Fibroblast of mammary gland (primary cell): Measurements from ENCODE around the gene METTL21C.

Source experiments
- DNase-seq: peaks from one replicate; pipeline ENCODE4 v3.0.0-alpha.2; 2010; ENCODE audit warnings: low read depth
- H3K4me3 ChIP-seq: 2 replicates; pipeline ENCODE4 v1.5.1; 2011; ENCODE audit warnings: low read depth, mild to moderate bottlenecking, low read length, moderate library complexity; ENCODE audit not compliant: control insufficient read depth
- CTCF ChIP-seq: conservative IDR thresholded peaks from 2 replicates; pipeline ENCODE4 v1.5.1; 2011; ENCODE audit warnings: low read depth, low read length, inconsistent platforms; ENCODE audit not compliant: control insufficient read depth, insufficient read depth

METTL21C gene

DNA sequence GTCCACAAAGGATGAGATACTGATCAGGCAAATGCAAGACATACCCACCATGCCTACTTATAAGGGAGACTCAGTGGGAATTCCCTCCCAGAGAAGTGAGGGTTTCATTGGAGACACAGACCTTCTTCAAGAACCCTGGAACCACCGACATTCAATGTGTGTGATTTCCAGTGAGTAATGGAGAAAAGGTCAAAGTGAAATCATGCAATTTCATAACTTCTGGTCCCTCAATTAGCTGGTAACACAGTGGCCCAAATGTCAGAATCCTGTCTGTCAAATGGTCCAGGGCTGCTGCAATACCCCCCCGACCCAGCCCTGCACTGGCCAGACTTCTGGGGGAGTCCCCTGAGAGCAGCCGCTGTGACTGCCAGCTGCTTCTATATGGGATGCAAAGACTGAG is 4.7 kb upstream of the METTL21C start:
- no peak for TF ChIP-seq CTCF
- no peak for DNase-seq
- no peak overlapping the region for H3K4me3 ChIP-seq

DNA sequence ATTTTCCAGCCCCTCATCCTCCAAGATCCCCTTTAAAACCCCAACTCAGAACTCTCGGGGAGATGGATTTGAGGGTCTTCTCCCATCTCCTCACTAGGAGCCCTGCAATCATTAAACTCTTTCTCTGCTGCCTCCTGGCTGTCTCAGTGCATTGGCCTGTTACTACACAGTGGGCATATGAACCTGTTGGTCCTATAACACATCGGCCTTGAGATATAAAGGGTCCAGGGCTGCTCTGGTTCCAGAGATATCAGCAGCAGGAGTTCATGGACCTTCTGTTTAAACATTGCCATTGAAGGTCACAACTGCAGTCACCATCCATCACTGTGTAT is 3.8 kb upstream of the METTL21C start:
- no peak overlapping the region for H3K4me3 ChIP-seq
- TF ChIP-seq CTCF = no peak

GRCh38 chr13:102697929-102698648 is 3.2 kb upstream of the METTL21C start:
- H3K4me3 ChIP-seq = no peak overlapping the region
- TF ChIP-seq CTCF = no peak
- no peak for DNase-seq

More for the DNA sequence above, 3.8 kb upstream of the METTL21C start:
- DNase-seq = no peak

- no peak for TF ChIP-seq CTCF
- no peak overlapping the region for H3K4me3 ChIP-seq
- no peak for DNase-seq
These were observed 2.4 kb upstream of the METTL21C start for GRCh38 chr13:102697264-102697663.

- TF ChIP-seq CTCF = no peak
- DNase-seq = no peak
- no peak overlapping the region for H3K4me3 ChIP-seq
These were observed 1.6 kb upstream of the METTL21C start for GRCh38 chr13:102696465-102696864.

GRCh38 chr13:102693776-102694175 is 1.1 kb downstream of the METTL21C start:
- TF ChIP-seq CTCF = no peak
- peak; percentile 60 for DNase-seq
- no peak overlapping the region for H3K4me3 ChIP-seq

DNA sequence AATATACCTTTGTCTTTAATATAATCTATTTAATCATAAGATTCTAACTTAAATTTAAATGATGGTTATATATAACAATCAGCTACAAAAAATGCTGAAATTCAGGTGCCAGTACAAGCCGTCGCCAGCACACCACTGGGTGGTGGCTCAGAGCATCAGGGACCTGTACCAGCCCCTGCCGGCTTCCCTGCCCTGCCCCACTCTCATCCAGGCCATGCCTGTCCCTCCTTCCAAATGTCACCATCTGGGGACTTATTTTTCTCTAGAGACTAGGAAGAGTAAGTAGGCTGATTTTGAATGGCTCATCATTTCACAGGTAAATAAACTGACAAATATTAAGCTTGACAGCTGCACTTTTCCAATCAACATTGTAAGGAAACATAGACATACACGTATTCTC is 1.6 kb downstream of the METTL21C start:
- no peak for TF ChIP-seq CTCF
- no peak for DNase-seq
- no peak overlapping the region for H3K4me3 ChIP-seq
